HG03558 (cell line): ENCODE results near the gene NCKAP5.

Experiments
- ATAC-seq: cut with Tn5 transposase; IDR thresholded peaks from one replicate; pipeline ENCODE4 v1.9.1; 2021; ENCODE audit warnings: moderate number of reproducible peaks; ENCODE audit not compliant: unreplicated experiment; ENCODE audit errors: extremely low read depth

The NCKAP5 gene

DNA sequence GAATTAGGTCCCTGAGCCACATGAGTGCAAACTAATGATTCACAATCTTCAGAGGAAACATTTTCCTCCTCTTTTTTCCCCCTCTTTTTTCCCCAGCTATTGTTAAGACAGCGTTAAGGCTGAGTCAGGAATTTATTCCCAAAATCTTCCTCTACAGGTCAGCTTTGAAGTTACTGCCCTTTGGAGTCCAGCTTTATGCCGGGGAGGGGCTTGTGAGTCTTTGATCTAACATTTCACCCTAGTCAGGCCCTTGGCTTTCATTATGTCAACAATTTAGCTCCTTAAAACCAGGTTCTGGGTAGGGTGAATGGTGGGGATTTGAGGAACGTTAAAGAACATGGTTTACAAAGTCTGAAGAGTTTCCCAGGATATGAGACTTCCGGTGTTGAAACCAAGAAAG is 807.3 kb downstream of the NCKAP5 start:
- ATAC-seq = no peak

DNA sequence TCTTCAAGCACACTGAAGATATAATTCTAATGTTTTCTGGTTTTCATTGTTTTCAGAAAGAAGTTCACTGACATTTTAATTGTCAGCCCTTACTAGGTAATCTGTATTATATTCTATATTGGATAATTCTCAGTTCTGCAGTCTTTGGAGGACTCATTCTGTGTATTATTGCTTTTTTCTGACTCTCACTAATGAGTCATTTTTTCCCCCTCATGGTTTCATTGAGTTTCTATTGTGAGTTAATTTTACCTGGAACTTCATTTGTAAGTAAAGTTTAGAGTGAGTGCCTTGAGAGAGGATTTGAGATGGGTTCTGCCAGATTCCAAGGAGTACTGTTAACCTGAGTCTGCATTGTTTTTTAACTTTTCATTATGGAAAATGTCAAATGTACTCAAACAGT is 807.9 kb downstream of the NCKAP5 start:
- peak; percentile 51 for ATAC-seq

DNA sequence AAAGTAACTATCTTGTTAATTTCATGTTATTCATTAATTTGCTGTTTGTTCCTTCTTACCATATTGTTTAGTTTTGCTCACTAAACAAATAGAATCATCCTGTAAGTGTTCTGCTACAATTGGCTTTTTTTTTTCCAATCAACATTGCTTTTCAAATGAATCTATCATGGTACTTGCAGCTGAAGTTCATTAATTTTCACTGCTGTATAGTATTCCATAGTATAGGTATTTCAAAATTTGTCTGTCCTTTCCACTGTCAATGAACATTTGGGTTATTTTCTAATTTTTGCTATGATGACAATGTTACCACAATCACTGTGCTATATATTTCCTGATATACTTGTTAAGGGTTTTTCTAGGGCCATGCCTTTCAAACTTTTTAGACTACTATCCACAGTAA is 809.3 kb downstream of the NCKAP5 start:
- no peak for ATAC-seq

DNA sequence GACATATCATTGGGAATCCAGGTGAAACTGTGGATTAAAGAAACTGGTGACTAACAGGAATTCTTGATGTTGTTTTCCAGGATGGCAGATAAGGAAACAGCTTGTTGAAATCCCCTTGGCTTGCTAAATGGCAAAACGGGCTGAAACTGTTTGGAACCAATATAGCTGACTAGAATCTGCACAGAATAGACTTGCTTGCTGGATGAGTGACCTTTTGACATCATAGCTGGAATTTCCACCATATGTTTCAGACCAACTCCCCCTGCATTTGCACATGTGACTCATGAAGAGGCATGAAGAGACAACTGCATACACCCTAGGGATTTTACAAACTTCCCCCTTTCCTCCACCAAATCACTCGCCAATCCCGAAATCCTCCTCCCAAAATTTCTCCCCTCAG is 810.6 kb downstream of the NCKAP5 start:
- ATAC-seq = no peak

DNA sequence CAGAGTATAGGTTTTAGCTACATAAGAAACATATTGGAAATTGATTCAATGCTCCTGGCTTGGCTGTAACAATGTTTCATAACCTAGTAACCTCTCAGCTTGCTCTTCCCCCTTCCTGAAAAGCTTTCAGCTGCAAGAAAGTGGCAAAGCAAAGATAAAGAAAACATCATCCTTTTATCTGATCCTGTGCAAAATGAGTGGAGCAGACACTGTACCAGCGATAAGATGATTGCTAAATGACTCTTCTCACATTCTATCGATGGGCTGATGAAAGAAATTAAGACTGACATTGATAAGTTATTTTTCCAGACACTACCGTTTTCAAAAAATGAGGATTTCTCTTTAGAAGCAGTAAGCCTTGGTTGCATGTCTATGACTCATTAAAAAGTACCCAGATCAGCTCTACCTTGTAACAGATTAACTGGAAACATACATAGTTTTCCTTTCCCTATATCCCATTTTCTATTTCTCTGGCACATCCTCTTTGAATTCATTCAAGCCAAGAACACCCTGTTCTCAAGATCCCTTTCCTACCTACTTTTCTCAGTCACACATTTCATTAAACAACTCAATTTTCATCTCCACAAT is 811.2 kb downstream of the NCKAP5 start:
- no peak for ATAC-seq

DNA sequence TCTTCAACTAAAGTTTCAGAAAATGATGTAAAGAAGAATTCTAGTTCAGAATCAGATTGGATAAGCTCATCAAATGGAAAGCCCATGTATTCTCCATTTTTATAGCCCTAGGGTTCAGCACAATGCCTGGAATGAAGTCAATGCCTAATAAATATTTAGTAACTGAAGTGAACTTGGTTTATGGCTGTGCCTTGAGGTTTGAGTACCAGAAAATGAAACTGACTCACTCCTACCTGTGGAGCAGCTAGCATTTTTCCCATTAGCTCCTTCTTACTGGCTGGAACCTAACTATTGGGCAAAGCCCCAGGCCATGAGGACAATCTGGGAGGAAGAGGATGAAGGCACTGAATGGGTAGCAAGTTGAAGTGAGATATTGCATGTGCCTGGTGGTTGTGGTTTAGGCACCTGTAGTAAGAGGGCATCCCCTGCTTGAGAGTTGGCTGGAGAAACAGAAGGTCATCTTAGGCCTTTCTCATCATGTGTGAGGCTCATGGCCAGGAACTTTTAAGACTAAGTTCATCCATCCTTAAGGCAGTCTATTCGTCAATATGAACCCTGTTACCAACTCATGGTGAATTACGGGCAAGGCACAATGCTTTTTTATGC is 813.3 kb downstream of the NCKAP5 start:
- ATAC-seq = no peak

DNA sequence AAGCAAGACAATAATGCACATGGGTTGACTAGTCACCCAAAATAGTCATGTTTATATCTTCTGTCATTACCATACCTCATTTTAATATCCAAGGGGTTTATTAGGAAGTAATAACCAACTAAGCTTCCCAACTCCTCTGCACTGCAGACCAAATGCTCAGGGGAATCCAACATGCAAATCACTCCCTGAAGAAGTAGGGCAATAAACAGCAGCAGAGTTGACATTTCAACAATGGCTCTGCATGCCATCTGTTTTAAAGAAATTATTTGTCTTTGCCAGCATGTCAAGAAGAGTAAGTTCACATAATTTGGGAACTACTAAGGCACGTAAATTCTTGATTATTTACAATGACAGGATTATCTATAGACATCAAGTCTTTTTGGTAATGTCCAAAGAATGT is 813.9 kb downstream of the NCKAP5 start:
- no peak for ATAC-seq

DNA sequence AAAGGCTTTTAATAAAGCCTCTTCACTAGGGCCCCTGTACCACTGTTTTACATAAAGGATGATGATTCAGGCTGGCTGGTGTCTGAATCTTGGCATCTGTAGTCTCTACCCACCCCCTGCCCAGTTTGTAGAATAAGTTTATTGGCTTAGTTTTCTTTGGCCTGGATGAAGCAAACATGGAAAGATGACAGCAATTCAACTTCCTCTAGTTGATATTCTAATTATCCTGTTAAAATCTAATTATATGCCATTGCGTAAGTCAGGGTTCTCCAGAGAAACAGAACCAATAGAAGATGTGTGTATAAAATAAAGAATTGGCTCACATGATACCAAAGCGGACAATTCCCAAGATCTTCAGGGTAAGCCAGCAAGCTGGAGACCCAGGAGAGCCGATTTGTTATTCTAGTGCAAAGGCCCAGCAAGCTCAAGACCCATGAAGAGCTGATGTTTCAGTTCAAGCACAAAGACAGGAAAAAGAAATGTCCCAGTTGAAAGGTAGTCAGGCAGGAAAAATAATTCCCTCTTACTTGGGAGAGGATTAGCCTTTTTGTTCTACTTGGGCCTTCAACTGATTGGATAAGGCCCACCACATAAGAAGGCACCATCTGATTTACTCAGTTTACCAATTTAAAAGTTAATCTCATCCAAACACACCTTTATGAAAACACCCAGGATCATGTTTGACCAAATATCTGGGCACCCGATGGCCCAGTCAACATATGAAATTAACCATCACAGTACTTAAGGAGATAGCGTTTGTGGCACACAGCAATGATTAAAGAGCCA is 815.6 kb downstream of the NCKAP5 start:
- ATAC-seq = no peak

DNA sequence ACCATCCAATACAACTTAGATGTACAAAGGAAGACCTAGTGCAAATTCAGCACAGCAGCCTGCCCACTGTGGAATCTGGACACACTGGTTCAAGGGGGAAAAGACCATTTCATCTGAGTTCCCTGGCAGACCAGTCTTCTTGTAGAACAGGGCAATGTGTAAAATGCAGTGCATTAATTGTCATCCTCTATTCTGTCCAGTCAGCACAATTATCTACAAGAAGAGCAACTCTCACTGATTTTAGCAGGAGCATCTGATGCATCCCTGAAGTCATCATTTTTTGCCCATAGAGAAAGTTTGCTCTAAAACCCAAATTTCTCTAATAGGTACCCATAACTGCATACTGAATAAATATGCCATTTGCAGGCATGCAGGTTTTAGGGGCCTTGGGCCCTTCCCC is 816.4 kb downstream of the NCKAP5 start:
- ATAC-seq = no peak

DNA sequence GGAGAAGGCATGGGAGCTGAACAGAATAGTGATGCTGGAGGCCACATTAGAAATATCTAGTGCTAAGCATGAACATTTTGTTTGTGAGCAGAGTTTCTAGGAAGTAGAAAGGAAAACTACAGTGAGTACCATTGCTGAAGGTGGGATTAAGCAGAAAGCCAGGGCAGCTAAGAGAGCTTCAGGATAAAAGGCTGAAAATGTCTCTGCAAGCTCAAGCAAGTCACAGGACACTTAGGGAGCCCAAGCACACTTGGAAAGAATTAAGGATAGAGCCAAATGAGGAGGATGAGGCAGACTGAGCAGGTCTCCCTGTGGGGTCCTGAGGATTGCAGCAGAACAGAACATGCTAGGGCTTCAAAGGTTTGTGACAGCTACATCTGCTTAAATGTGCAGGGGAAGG is 817.7 kb downstream of the NCKAP5 start:
- ATAC-seq = no peak

DNA sequence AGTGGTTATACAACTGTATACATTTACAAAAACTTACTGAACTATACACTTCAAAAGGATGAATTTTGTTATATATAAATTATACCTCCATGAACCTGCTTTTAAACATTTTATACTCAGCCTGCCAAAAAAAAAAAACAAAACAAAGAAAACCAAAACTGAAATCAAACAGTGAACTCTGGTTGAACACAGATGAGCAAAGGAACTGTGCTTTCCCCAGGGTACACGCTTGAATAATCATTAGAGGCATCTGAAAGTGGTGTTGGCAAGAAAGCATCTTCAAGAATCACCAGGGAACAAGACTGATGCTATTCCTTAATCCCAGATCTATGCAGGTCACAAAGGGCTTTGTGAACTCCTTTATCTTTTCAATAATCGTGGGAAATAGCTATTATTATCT is 821.2 kb downstream of the NCKAP5 start:
- no peak for ATAC-seq

DNA sequence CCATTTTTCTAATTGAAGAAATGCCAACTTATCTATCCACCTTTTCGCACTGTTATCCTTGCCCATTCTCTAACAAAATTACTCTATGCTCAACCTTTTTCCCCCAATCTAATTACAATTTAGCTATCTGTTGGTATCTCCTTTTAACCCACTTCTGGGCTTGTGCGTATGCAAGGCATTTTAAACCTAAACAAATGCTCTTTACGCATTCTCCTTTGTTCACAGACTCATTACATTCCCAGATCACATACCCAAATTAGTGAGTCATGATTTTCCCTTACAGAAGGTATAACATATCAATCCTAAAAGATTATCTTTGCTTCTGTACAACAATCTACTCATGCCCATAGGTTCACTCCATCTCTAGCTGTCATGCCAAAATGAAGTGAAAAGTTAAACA is 826.5 kb downstream of the NCKAP5 start:
- ATAC-seq = no peak

DNA sequence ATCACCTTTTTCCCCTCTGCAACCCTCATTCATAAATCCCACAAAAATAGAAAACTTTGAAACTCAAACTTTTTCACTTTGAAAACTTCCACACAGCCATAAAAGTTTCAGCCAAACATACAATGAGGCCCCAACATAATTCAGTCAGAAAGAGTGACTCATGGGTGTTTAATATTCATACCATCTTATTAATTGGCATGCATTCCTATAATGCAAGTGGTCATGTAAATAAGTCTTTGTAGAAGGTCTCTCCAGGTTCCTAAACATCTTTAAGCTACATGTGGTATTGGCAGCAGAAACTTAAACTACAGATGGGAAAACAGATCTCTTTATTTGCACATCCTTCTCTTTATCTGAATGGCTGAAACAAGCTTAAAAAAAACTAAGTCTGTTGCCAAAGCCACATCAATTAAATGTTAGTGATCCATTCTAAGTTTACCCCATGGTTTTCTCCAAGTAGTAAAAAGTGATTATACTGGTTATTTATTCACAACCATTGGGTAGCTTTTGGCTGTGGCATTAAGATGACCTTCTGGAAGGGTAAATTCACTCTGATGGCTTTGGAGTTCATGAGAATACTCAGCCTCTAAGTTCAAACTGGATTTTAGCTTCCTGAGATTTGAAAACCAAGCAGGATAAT is 828.1 kb downstream of the NCKAP5 start:
- ATAC-seq = no peak

DNA sequence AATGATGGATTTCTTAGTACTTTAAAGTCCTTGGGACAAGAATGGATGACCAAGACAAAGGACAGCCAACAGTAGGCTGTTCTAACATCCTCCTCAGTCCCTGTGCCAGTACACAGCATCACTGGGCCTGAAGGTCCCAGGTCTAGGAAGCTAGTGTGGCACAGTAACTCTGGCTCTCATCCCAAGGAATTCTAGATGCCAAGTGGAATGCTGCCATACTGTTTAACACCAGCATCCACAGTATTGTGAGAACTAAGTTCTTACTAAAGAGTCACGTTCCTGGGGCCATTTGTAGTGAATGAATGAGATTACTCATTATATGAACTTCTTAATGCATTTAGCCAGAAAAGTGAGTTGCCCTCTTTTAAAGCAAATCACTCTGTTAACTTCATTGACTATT is 830.0 kb downstream of the NCKAP5 start:
- ATAC-seq = no peak

DNA sequence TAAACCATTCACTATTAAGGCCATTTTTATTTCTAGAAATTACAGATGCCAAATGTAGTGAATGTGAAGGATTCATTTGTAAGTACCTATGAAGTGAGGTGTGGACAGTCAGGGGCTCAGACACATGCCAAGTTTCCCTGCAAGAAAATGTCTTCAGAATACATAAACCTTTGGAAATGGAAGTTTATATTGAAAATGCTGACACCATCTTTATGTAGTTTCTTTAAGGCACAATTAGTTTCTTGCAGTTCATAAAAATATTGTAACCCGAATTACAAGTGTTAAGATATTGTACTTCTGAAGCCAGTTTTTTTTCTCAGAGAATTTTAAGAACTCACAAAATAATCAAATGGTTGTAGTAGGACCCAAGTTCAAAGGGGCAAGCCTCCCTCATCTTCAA is 832.2 kb downstream of the NCKAP5 start:
- ATAC-seq = no peak

DNA sequence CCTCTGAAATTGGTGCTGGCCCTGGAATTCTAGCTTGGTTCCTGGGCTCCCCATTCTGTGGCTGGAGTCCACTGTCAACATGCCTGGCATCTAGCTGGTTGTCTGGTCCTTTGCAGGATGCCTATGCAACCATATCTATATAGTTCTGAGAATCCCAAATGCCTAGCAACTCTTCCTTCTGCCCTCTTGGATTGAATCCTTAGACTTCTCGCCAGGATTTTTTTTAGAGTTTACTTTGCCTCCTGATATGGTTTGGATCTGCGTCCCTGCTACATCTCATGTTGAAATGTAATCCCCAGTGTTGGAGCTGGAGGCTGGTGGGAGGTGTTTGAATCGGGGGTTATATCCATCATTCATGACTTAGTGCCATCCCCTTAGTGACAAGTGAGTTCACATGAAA is 833.3 kb downstream of the NCKAP5 start:
- ATAC-seq = no peak

DNA sequence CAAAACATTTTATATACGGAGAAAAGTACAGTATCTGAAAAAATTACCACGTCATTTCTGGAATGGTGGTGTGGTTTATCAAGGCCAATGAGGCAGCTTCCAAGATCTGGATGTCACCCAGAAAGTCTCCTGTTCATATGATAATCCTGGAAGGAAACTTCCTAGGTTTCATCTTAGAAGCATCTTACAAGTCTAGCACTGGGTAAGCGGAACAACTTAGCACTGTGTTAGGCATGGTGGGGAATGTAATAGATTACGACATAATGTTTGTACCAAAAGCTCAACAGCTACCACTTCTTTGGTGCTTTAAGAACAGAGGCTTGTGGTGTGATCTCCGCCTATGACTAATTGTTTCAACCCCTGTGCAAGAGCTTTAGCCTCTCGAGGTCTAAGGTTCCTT is 835.2 kb downstream of the NCKAP5 start:
- no peak for ATAC-seq

DNA sequence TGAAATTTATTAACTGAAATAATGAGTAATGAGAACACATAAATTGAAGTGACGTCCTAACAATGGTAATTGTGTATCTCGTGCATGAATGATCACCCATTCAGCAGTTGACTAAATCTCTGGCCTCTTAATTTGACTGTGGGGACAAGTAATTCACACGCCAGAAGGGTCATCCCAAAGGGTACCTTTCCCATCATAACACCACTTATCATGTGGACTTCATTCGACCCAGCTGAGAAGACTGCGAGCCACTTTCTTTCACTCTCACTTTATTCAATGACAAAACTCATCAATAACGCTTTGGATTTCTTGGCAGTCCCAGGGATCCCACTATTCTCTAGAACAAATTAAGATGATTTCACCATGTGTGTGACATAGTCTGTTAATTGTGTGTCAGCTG is 835.6 kb downstream of the NCKAP5 start:
- no peak for ATAC-seq

DNA sequence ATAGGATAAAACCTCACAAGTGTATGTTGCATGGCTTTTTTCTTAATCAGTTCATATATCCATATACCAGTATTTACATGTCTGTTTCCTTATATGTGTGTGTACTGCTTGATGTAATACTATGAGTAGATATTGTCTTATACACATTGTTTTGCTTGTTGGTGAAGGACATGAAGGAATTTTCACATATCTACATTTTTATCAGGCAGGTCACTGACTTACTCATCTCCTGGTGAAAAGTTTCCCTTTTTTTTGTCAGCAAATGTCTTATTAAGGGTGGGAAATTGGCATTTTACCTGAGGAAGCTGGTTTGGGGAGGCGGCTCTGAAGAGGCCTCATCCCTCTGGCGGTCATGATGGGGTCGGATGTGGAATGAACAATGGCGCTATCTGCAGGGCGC is 836.8 kb downstream of the NCKAP5 start:
- ATAC-seq = no peak

DNA sequence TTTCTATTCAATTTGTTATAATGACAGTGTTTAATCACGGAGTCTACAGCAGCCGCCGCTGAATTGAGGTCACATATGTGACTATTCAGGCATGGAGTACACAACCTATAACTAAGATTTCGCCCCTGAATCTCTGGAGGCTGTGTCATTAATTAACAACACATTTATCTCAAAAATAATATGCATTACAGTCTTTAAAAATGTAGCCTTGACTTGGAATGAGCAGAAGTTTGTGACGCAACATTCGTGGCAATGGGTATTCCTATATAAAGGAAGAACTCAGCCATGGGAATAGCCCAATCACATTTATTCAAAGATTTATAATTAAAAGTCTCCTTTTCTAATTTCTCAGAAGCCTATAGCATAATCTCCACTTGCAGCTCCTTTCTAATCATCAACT is 837.7 kb downstream of the NCKAP5 start:
- no peak for ATAC-seq

DNA sequence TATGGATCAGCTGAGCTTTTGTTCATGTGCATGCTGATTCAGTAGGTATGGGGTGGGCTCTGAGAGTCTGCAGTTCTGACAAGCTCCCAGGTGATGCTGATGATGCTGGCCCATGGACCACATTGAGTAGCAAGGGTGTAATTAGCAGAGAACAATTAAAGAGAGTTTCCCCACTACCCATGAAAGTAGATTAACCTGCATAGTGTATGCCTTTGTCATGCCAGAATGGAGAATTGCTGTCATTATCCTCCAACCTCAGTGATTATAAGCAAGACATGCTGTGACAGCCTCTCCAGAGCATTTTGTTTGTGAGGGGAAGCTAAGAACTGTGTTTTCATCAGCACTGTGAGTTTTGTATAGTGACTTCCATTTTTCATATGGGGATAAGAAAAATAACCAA is 838.7 kb downstream of the NCKAP5 start:
- no peak for ATAC-seq
